Loucy (cell line): ENCODE measurements around the gene ADM2.

Experiments used
- EZH2phosphoT487 ChIP-seq: fragments of 200-600 bp; IDR thresholded peaks from 2 replicates; pipeline ENCODE4 v1.6.1; 2018; ENCODE audit warnings: antibody characterized with exemption, mild to moderate bottlenecking, moderate library complexity, borderline replicate concordance
- TF ChIP-seq, protein P1 (sequence below): fragments of 200-600 bp; sonication (generic); conservative IDR thresholded peaks from 2 replicates; pipeline ENCODE4 v1.5.1; 2014; ENCODE audit warnings: mild to moderate bottlenecking, antibody characterized with exemption, low read length

DNA sequence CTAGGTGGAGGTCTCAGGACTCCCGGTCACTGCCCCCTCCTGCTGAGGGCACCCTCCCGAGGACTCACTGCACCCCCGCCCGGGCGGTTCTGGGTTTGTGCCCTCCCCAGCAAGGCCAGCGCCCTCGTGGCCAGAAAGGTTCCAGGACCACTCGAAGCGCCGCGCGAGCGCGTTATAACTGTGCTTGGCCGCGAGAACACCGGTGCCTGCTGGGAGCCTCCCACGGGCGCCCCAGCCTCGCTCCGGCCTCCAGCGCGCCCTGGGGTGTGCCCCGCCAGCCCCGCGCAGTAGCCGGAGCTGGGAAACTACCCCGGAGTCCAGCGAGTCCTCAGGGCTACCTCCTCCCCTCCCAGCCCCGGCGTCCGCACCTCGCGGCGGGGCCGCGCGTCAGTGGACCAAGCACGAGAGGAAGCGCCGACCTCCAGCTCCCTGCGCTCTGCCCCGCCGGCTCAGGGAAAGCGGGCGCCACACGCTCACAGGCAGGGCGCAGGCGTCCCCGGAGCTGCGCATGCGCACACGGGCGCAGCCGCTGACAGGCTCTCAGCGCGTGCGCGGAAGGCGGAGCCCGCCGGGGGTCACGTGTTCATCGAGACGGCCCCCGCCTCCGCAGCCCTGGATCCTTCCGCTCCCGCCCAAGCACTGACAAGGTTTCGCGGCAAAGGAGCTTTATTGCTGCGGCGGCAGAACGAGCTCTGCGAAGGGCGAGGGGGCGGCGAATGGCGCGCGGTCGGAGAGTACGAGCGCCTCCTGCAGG, 43.9 kb downstream of the ADM2 start, which contains the start of gene SCO2:
- TF ChIP-seq, protein P1, sequence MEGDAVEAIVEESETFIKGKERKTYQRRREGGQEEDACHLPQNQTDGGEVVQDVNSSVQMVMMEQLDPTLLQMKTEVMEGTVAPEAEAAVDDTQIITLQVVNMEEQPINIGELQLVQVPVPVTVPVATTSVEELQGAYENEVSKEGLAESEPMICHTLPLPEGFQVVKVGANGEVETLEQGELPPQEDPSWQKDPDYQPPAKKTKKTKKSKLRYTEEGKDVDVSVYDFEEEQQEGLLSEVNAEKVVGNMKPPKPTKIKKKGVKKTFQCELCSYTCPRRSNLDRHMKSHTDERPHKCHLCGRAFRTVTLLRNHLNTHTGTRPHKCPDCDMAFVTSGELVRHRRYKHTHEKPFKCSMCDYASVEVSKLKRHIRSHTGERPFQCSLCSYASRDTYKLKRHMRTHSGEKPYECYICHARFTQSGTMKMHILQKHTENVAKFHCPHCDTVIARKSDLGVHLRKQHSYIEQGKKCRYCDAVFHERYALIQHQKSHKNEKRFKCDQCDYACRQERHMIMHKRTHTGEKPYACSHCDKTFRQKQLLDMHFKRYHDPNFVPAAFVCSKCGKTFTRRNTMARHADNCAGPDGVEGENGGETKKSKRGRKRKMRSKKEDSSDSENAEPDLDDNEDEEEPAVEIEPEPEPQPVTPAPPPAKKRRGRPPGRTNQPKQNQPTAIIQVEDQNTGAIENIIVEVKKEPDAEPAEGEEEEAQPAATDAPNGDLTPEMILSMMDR, result no peak; the same call in 1 of the 2 replicates
- TF ChIP-seq EZH2phosphoT487, result no peak
